GM06990 (cell line): ENCODE results near the gene TAL1.

ENCODE experiments used
- DNase-seq: peaks from one replicate; pipeline ENCODE4 v3.0.0-alpha.2; 2011; ENCODE audit not compliant: insufficient read length; ENCODE audit errors: extremely low read depth
- H3K27me3 ChIP-seq: replicated peaks from 2 replicates; pipeline ENCODE4 v1.6.0; 2011; ENCODE audit warnings: low read length; ENCODE audit not compliant: control insufficient read depth, insufficient read depth
- H3K36me3 ChIP-seq: 2 replicates; pipeline ENCODE4 v1.5.1; 2011; ENCODE audit warnings: low read length; ENCODE audit not compliant: control insufficient read depth, insufficient read depth
- H3K4me3 ChIP-seq: replicated peaks from 2 replicates; pipeline ENCODE4 v1.5.1; 2011; ENCODE audit warnings: low read depth, mild to moderate bottlenecking, control low read depth, low read length
- CTCF ChIP-seq: IDR thresholded peaks from 2 replicates; pipeline ENCODE4 v1.5.1; 2011; ENCODE audit warnings: low read length, control low read depth, mild to moderate bottlenecking, inconsistent platforms; ENCODE audit not compliant: insufficient read depth, poor library complexity, severe bottlenecking

The TAL1 gene

DNA sequence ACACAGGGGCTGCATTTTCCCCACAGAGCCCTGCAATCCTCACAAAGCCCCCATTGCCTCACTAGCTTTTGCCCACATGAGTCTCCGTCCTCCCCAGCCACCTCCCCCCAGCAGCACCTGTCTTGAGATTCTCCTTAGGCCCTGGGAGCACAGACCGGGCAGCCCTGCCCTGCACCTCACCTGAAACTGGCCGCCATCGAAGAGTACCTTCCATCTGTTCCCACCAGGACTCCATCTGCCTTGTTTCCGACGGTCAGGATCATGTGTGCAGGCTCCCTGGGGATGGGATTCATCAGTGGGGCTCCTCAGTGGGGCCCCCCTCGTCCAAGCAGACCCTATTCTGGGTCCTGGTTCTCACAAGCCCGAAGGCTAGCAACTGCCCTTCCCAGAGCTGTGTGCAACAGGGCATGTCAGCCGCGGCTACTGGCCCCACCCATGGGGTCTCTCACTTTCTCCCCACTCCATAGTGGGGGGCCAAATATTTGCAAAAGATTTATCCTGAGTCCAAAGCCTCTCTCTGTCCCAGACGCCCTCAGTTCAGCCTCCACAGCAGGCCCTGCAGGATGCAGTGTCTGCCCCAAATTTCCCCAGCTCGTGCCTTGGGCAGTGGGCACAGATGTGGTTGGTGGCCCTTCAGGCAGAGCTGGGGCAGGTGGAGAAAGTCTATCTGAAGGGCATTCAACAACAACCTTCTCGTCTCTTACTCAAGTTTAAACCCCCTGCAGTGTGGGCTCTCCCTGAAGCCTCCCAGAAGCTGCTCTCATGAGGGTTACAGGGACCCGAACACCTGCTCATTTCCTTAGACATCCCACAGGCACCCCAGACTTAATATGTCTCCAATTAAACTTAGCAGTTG lies 47.0 kb downstream of the TAL1 start:
- Histone ChIP-seq H3K36me3 (no peaks in the 10 kb centered on the region), H3K27me3 (no peaks in the 10 kb centered on the region; the same call in none of the 2 replicates), H3K4me3 (no peak overlapping the region)
- TF ChIP-seq CTCF = no peak
- no peak for DNase-seq

DNA sequence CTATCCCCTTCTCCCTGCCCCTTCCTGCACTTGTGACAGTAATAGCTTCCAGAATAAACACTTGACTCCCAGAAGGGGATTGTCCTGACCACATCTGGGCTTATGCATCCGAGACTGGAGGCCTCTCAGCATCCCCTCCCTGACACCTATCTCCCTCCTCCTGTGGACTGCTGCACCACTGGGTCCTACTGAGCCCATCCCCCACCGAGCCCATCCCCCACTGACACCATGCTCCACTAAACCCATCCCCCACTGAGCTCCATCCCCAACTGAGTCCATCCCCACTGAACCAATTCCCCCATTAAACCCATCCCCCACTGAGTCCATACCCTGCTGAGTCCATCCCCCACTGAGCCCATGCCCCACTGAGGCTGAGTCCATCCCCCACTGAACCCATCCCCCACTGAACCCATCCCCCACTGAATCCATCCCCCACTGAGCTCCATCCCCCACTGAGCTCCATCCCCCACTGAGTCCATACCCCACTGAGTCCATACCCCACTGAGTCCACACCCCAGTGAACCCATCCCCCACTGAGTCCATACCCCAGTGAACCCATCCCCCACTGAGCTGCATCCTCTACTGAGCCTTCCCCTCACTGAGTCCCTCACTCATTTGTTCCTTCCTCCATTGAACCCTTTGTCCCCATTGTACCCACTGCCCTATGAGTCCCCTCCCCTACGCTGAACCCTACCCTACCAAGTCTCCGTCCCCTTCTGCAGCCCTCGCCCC lies 47.8 kb downstream of the TAL1 start:
- no peaks in the 10 kb centered on the region; the same call in 1 of the 2 replicates for H3K27me3 ChIP-seq
- no peak for DNase-seq
- H3K36me3 ChIP-seq = no peaks in the 10 kb centered on the region
- no peak for TF ChIP-seq CTCF
- H3K4me3 ChIP-seq = no peak overlapping the region

DNA sequence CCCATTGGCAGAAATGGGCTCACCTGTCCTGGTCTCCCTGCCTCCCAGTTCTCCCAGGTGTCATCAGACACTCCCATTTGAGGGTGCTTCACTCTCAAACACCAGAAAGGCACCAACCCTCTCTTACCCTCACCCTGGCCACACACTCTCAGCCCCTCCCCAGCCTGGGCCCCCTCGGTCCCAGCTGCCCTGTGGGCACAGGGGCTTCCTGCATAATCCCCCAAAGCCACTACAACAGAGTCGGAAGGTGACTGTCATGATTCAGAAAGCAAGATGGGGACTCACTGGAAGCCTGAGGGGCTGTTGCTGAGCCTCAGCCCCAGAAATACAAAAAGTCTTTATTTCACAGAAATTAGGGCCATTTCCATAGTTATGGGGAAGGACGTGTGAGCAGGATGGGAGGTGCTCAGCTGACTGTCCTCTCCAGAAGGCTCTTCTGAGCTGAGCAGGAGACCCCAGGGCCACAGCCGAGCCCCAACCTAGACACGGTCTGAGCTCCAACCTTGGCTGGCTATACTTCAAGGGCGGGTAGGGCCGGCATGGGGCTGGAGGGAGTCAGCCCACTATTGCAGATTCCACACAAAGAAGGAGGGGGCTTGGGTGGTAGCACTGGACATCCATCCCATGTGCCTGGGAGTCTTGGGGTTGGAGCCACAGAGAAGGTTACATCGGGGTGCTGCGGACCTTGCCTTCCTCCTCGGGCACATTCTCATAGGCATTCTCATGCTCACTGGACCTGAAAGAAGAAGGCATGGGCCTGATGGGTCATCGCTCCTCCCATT lies 48.5 kb downstream of the TAL1 start:
- H3K36me3 ChIP-seq = no peaks in the 10 kb centered on the region
- H3K27me3 ChIP-seq = no peaks in the 10 kb centered on the region; the same call in 1 of the 2 replicates
- DNase-seq = no peak
- H3K4me3 ChIP-seq = no peak overlapping the region
- no peak for TF ChIP-seq CTCF

DNA sequence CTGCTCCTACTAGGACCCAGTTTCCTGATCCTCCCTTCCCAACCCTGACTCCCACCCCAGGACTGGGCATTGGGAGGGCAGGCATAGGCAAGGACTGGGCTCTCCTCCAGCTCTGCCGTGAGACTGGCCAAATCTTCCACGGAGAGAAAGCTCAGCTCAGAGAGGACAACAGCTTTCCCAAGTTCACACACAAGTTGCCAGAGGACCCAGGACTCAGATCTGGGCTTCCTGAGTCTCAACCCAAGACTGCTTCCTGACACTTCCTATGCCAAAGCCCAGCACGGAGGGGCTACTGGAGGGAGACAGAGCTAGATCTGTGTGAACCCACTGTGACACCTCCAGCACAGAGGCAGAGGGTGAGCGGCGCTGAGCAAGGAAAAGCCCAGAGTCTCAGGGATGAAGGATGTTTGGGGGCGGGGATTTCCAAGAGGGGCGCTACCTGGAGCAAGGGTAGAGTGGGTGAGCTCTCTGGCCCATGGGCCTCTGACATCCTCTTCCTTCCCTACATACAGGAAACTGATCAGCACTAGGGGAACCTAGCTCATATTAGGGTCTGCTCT lies 49.3 kb downstream of the TAL1 start:
- no peak overlapping the region for H3K4me3 ChIP-seq
- H3K27me3 ChIP-seq = no peaks in the 10 kb centered on the region; the same call in 1 of the 2 replicates
- no peak for DNase-seq
- no peaks in the 10 kb centered on the region for H3K36me3 ChIP-seq
- TF ChIP-seq CTCF = no peak

DNA sequence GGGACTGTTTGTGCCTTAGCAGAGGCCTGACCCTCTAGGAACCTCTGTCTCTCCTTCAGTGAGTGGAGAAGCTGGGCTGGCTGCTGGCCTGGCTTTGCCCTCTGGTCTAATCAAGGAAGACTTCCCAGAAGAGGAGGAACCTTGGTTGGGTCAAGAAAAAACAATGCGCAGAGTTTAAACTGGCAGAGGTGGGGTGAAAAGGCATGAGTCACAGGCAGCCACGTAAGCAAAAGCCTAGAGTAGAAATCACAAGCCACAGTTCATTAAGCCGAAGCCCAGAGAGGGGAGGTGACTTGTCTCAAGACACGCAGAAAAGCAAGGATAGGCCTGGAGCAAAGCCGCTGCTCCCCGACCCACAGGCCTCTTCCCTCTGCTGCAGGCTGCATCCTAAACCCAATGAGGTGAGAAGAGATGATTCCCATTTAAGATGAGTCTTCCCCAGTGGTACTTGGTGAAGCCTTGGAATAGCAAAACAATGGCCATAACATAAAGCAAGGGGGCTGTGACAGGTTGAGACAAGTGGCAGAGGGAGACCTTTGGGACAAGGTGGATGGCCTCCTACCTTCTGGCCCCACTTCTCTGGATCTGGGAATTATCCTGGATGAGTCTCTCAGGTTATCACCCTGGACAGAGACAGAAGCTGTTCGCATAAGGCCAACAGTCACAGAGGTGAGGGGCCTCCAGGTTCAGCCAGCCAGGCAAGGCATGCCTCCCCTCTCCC lies 49.9 kb downstream of the TAL1 start:
- Histone ChIP-seq H3K27me3 (no peaks in the 10 kb centered on the region; the same call in 1 of the 2 replicates), H3K4me3 (no peak overlapping the region), H3K36me3 (no peaks in the 10 kb centered on the region)
- no peak for TF ChIP-seq CTCF
- no peak for DNase-seq
